ENCODE results near the gene EFNA2. TPM values are rescaled to one million over a fixed set of nuclear protein-coding genes. Genes with fewer than 3 reads are reported as not detected.

Gene EFNA2
- total RNA-seq, 1 donor from 2014 or later = not detected

Other genes starting within 250 kb of the EFNA2 start
- 29.5 TPM for gene ABCA7, start 245.8 kb upstream of the EFNA2 start, total RNA-seq
- 36.8 TPM for gene ARHGAP45, start 218.7 kb upstream of the EFNA2 start, total RNA-seq
- gene POLR2E, start 190.5 kb upstream of the EFNA2 start, total RNA-seq = 83.7 TPM
- 524 TPM for gene GPX4, start 181.9 kb upstream of the EFNA2 start, total RNA-seq
- gene SBNO2, start 111.6 kb upstream of the EFNA2 start, total RNA-seq = 54.0 TPM
- 54.5 TPM for gene STK11, start 80.1 kb upstream of the EFNA2 start, total RNA-seq
- gene CBARP, start 47.9 kb upstream of the EFNA2 start, total RNA-seq = 3.9 TPM
- 154 TPM for gene ATP5F1D, start 44.1 kb upstream of the EFNA2 start, total RNA-seq
- 170 TPM for gene MIDN, start 37.3 kb upstream of the EFNA2 start, total RNA-seq
- gene CIRBP, start 16.5 kb upstream of the EFNA2 start, total RNA-seq = 192 TPM
- gene FAM174C, start 10.3 kb upstream of the EFNA2 start, total RNA-seq = 64.8 TPM
- gene NDUFS7, start 98.0 kb downstream of the EFNA2 start, total RNA-seq = 141 TPM
- gene GAMT, start 115.7 kb downstream of the EFNA2 start, total RNA-seq = 29.0 TPM
- 29.7 TPM for gene DAZAP1, start 121.7 kb downstream of the EFNA2 start, total RNA-seq
- gene RPS15, start 152.5 kb downstream of the EFNA2 start, total RNA-seq = 3,906 TPM
- gene APC2, start 164.2 kb downstream of the EFNA2 start, total RNA-seq = 1.2 TPM
- 25.0 TPM for gene C19orf25, start 193.3 kb downstream of the EFNA2 start, total RNA-seq
- gene PCSK4, start 204.5 kb downstream of the EFNA2 start, total RNA-seq = 5.4 TPM
- 6.1 TPM for gene REEP6, start 205.3 kb downstream of the EFNA2 start, total RNA-seq
- 22.6 TPM for gene ADAMTSL5, start 227.1 kb downstream of the EFNA2 start, total RNA-seq
- gene PLK5, start 238.2 kb downstream of the EFNA2 start, total RNA-seq = 0.49 TPM

Measured in vagina (tissue), 1 donor.